Astrocyte of the spinal cord (primary cell): ENCODE data around the gene SNTG2.

Experiments used
- DNase-seq: peaks from one replicate; pipeline ENCODE4 v3.0.0; 2011; ENCODE audit warnings: low read depth, low spot score
- H3K4me3 ChIP-seq: 2 replicates; pipeline ENCODE4 v1.5.1; 2011; ENCODE audit warnings: low read depth, mild to moderate bottlenecking, low read length, moderate library complexity
- in situ Hi-C: cut with HindIII; loops from 2 replicates; pipeline ENCODE4 v1.10.0; 2017; ENCODE audit warnings: low sequenced_read_pairs
- TF ChIP-seq, protein P1 (sequence below): IDR thresholded peaks from 2 replicates; pipeline ENCODE4 v1.5.1; 2012; ENCODE audit warnings: low read depth, mild to moderate bottlenecking, low read length, inconsistent platforms

Gene SNTG2

DNA sequence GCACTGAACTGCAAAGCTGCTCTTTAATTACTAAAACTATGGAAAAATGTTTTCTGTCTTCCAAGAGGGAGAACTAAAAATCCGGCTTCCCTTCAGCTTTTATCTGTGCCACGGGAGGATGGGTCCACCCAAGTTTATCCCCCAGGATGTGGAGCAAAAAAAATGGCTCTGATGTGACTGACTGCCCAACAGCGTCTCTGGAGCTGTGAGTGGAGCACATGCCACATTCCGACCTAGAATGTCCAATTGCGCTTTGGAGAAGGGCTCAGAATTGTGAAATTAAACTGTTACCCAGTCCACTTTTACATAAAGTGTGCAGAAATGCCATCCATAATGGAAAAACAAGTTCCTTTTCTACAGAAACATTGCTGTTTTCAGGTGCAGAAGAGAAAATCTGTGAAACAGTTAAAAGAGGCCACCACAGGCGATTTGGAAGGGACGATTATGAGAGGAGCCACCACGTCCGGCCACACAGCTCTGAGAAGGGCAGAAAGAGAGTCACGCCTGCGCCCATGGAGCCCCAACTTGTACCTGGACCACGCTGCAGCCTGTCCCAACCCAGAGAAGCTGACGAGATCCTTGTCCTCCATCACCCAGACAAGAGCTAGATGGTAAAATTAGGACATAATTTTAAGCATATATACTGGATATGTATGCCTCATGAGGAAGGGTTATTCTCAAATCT, 362.7 kb downstream of the SNTG2 start:
- no peak for DNase-seq
- in situ Hi-C loops, result no loop called here
- no peak overlapping the region for H3K4me3 ChIP-seq
- TF ChIP-seq, protein P1, sequence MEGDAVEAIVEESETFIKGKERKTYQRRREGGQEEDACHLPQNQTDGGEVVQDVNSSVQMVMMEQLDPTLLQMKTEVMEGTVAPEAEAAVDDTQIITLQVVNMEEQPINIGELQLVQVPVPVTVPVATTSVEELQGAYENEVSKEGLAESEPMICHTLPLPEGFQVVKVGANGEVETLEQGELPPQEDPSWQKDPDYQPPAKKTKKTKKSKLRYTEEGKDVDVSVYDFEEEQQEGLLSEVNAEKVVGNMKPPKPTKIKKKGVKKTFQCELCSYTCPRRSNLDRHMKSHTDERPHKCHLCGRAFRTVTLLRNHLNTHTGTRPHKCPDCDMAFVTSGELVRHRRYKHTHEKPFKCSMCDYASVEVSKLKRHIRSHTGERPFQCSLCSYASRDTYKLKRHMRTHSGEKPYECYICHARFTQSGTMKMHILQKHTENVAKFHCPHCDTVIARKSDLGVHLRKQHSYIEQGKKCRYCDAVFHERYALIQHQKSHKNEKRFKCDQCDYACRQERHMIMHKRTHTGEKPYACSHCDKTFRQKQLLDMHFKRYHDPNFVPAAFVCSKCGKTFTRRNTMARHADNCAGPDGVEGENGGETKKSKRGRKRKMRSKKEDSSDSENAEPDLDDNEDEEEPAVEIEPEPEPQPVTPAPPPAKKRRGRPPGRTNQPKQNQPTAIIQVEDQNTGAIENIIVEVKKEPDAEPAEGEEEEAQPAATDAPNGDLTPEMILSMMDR, result no peak

DNA sequence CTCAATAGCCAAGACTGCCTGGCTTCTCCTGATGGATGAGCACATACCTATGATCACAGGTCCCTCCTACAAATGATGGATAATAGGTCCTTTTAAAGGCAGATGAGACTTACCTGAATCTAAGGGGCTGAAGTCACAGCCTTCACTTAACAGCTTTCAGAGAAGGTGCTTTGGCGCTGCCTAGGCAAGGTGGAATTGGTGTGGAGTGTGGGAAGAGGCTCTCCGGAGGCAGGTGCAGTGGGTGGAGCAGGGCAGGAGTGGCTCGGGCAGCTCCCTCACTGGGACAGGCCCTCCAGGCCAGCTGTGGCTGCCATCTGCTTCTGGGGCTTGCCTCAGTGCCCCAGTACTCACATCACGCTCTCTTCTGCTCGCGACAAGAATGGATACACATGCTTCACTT, 363.6 kb downstream of the SNTG2 start:
- TF ChIP-seq, protein P1, result no peak
- in situ Hi-C loops, result no loop called here
- no peak for DNase-seq
- H3K4me3 ChIP-seq, result no peak overlapping the region

DNA sequence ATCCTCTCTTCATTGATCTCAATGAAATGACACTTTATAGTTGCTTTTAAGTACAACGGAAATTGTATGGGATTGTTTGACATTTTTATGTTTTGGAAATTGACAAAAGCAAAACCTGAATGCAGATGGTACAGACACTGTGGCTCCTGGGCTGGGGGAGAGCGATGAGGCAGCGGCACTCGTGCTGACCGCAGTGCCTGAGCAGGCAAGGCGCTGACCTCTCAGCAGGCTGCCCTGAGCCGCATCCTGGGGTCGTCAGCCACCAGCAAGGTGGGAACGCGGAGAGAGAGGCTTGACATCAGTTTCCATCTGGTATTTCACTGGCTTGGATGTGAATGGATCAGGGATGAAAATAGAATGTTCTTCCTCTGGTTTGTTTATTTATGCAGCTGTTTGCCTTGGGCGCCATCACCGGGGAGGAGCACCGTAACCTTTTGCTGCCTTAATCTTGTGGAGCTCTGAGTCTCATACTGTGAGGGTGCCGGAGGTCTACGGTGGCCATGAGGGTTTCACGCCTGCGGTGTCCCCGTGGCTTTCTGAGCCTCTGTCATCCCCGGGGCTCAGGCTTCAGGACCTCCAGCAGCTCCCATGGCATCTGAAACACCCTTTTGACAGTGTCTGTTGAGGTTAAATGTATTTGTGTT, 367.8 kb downstream of the SNTG2 start:
- DNase-seq, result peak; percentile 31
- TF ChIP-seq, protein P1, result no peak
- in situ Hi-C loops, result no loop called here
- H3K4me3 ChIP-seq, result no peak overlapping the region

DNA sequence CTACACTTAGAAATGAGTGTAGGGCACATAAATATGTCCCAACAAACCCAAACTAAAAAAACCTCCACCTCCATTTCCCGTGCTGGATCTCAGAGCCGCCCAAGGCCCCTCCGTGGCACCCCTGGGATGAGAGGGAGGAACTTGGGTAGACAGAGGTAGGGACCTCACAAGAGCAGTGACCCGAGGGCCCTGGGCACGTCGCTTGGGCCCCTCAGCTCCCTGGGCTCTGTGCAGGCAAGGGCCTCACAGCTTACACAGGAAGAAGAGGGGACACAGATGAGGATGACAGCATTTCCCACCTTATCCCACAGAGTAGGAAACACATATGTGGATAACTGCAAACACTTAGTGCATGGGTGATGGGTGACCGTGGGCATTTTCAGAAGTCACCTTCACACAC, 368.7 kb downstream of the SNTG2 start:
- no peak for DNase-seq
- TF ChIP-seq, protein P1, result no peak
- in situ Hi-C loops, result no loop called here

DNA sequence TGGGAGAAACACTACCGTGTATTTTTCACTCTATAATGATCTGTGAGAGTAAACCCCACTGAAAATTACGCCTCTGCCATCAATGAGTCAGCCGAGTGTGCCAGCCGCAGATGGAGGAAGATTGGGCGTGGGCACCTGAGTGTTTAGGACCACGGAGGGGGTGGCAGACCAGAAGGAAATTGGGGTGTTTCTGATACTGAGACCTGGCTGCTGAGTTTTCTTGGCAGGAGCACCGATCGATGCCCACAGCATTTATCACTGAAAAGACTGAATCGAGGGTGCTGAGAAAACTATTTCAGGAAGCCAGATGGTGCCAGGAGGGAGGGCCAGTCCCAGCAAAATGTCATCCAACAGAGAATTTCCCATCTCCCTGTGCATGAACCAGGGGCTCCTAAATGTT, 370.7 kb downstream of the SNTG2 start:
- TF ChIP-seq, protein P1, result no peak
- in situ Hi-C loops, result no loop called here
- DNase-seq, result no peak
- no peak overlapping the region for H3K4me3 ChIP-seq

More for the DNA sequence above, 368.7 kb downstream of the SNTG2 start:
- no peak overlapping the region for H3K4me3 ChIP-seq

DNA sequence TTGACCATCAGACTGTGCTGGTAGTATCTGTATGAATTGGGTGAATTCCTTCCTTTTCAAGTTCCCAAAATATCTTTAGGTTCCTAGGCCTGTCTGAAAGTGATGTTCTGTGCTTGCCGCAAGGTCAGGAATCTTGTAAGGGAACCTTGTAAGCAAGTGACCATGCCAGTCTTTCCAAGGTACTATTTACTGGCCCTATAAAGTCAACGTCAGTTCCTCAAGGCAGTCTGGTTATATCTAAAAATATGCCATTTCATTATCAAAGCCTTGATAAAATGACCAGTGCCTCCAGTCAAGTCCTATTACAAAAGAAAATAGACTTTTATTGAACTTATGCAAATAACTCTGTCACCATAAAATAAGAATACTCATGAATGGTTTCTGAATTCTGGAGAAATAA, 374.2 kb downstream of the SNTG2 start:
- no peak overlapping the region for H3K4me3 ChIP-seq
- no peak for DNase-seq
- in situ Hi-C loops, result no loop called here
- TF ChIP-seq, protein P1, result no peak
